Stimulated activated CD4-positive, alpha-beta T cell treated with anti-CD3 and anti-CD28 coated beads, TNF-alpha, amount 100 ng/mL, for 24 hours (primary cell): Measurements from ENCODE around the gene KCNK1.
"Not testable (repeated sequence)": the region's sequence is repeated elsewhere in the genome, so short reads cannot be mapped to it uniquely, and the experiment has no call there.

Experiments
- DNase-seq, 3 experiments: peaks; one replicate each; pipeline ENCODE4 v3.0.0-alpha.2; 2020; ENCODE audit warnings: low read depth in 3 of 3

Gene KCNK1

DNA sequence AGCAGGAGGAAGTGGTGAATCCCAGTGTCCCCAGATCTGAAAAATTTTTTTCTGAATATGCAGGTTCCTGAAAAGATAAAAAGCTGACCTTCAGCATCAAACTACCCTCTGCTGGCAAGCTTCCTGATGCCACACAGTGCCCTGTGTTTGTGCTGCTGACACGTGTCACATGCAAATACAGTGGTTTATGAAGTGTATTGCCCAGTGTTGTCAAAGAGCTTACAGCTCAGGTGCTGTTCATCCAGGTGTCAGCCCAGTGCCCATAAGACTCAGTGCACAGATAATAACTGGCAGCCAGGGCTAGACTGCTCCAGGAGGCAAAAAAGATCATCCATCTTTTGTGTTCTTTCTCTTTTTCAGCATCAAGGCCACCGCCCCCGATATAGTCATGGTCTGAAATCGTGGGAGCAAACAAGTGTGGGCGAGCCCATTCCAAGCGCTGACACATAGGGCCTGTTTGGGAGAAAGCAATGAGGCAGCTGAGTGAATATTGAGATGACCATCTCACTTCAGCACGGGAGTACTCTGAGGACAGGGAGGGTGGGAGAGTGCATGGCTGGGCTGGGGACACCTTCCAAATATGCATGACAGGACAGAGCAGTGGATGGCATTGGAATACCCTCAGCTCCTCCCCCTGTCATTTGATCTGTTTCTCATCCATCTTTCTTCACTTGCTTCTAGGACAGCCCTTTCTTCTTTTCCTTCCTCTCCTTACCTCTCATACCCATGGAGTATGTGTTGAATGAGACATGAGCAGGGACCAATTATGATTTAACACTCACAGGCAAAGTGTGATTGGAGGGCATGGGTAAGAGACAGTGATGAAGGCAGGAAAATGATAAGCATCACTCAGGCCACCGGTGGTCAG, 6.4 kb upstream of the KCNK1 start:
- DNase-seq, result no peak

DNA sequence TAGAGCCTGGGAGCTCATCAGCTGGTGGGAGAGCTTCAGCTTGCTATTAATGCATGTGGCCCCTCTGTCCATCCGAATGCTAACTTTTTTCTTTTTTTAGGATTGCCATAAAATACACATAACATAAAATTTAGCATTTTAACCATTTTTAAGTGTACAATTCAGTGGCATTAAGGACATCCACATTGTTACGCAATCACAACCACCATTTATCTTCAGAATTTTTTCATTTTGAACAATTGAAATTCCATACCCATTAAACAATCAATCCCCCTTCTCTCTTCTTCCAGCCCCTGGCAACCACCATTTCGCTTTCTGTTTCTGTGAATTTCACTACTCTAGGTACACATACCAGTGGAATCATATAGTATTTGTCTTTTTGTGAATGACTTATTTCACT, 4.9 kb upstream of the KCNK1 start:
- no peak for DNase-seq

DNA sequence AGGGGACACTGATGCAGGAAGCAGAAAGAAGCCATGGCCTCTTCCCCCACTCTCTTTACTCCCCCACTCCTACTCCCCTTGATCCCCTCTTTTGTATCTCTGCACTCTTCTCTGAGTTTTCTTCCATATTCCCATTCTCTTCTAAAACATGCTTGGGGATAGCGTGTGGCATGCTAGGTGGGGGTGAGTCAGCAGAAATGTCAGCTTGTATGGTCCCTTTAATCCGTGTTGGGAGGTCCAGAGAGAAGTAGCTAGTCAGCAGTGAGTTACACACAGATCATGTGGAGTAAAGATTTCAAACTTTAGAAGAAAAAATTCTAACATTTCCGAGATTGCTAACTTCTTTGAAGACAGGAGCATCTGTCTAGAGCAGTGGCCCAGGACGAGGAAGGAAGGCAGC, 4.0 kb upstream of the KCNK1 start:
- no peak for DNase-seq

DNA sequence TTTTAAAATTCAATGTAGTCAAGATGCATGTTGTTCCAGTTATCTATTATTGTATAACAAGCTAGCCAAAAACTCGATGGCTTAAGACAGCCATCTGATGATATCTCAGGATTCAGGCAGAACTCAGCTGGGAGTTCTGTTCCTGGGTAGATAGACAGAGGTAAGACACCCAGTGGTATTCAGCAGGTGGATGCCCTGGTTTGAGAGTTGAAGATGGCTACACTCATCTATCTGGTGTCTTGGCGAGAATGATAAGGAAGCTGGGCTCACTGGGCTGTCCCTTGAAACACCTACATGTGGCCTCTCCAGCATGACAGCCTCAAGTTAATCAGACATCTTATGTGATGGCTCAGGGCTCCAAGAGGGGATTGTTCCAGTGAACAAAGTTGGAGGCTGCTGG, 3.3 kb upstream of the KCNK1 start:
- no peak for DNase-seq

DNA sequence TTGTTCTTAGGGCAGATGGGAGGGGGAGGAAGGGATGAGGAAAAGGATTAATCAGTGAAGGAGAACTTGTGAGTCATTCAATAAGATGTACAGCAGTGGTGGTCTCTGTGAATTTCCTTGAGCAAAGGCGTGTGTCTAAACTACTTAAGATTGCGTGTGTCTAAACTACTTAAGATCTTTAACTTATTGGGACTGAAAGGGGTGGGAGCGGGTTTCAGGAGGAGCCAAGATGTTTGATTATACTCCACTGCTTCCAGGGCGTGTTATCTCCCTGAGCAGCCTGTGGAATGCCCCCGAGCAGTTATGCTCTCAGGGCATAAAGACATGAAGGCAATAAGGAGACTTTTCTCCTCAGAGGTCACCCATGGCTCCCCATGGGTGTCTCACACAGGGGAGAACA, 2.5 kb upstream of the KCNK1 start:
- not testable (repeated sequence) for DNase-seq

DNA sequence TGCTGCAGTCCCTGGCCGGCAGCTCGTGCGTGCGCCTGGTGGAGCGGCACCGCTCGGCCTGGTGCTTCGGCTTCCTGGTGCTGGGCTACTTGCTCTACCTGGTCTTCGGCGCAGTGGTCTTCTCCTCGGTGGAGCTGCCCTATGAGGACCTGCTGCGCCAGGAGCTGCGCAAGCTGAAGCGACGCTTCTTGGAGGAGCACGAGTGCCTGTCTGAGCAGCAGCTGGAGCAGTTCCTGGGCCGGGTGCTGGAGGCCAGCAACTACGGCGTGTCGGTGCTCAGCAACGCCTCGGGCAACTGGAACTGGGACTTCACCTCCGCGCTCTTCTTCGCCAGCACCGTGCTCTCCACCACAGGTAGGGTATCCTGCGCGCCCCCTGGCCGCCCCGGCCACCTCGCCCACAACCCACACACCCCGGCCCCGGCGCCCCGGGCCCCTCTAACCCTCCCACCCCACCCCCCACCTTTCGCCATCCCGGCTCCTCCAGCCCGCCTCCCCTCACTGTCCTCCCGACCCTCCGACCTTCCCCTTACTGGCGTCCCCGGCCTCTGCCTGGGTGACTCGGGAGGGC, 352 bp downstream of the KCNK1 start:
- DNase-seq, result no peak

DNA sequence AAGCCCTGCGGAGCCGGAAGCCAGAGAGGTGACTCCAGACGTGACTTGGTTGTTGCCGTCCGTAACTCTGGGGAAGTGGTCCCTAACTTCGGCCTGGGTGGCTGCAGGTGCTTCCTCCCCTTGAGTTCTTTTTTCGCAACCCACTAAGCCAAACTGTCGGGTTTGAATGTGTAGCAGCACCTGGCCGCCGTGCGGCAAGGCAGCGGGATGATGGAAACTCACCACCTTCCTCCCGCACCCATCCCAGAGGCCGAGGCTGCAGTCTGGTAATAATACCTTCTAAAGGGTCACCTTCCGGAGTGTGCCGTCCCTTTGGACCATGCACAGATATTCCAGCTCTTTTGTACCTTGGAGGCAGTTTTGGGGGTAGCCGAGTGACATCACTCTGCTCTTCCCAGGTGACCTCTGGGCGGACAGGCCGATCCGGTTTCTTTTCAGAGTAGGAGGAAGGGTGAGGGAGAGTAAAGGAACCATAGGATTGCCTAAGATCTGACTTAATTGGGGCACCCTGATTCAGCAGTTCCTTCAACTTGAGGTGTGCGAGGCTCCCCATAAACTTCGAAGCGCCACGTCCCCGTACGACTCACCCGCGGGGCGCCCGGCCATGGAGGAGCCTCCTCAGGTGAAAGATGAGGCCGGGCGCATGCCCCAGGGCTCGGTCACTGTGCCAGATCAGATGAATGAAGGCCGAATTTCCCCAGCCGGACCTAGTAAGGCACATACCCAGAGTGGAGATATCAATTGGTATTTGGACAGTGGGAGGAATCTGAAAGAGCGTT, 1.0 kb downstream of the KCNK1 start:
- no peak for DNase-seq

DNA sequence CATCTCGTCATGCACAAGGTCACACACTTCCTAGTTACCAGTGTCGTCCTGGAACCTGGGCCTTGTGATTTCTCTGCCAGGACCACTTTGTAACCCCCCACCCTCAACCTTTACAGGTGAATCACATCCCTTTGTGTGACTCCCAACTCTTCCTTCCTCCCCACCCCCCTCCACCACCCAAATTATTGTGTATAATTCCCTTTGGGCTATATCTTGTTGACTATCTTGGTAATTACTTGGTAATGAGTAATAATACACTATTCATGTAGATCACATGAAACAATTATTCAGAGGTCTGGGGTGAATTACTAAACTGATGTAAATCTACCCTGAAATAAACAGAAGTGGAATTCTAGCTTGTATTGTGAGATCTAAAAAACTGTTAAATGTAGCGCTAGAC, 1.7 kb downstream of the KCNK1 start:
- no peak for DNase-seq

DNA sequence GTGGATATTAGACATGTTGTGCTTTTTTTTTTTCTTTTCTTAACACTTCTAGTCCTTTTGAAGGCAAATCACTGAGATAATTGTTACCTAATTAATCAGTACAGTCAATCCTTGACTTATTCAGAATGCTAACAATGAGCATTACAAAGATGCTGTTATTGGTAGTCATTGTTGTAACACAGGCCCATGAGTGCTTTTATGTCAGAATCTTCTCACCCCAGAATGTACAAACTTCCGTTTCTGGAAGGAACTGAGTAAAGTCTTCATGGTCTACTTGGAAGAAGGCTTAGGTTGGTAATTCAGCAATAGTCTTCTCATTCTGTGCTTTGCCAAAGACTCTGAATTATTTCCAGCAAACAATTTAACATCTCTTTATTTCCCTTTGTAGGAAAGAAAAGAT, 3.1 kb downstream of the KCNK1 start:
- no peak for DNase-seq

DNA sequence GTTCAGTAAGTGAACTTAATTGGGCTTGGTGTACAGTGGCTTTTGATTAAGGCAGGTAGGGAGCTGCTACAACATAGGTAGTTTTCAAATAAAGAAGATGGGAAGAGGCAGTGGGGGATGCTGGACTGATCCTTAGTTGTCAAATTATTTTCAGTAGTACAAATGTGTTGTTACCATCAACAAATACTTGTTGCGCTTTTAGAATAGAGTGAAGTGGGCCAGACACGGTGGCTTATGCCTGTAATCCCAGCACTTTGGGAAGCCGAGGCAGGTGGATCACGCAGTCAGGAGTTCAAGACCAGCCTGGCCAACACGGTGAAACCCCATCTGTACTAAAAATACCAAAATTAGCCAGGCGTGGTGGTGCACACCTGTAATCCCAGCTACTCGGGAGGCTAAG, 5.5 kb downstream of the KCNK1 start:
- DNase-seq, result not testable (repeated sequence)

DNA sequence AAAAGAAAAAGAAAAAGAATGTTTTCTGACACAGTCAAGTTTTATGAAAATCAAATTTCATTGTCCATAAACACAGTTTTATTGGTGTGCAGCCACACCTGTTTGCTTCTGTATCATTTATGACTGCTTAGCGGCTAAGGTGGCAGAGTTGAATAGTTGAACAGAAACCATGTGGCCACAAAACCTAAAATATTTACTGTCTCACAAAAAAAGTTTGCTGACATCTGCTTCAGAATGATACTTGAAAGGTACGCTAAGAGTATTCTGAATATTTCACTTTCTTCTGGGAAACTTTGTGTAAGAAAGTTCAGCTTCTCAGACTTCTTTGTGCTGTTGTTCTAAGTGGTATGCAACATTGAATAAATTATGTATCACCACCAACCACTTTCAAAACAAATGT, 6.2 kb downstream of the KCNK1 start:
- DNase-seq, result no peak

DNA sequence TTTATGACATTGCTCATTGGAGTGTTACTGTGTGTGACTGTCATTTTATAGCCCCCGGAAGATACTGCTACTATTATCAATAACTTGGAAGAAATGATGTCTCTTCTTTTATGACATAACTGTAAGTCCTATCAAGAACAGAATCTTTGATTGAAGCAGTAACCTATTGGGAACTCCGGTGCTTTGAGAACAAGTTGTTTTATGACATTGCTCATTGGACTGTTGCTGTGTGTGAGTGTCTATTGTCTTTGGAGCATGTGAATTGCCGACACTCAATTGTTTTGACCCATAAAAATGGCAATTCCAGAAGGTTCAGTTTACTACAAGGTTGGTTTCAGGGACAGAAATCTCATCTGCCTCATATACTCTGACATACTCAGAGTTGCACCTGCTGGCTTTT, 8.0 kb downstream of the KCNK1 start:
- DNase-seq, result no peak

DNA sequence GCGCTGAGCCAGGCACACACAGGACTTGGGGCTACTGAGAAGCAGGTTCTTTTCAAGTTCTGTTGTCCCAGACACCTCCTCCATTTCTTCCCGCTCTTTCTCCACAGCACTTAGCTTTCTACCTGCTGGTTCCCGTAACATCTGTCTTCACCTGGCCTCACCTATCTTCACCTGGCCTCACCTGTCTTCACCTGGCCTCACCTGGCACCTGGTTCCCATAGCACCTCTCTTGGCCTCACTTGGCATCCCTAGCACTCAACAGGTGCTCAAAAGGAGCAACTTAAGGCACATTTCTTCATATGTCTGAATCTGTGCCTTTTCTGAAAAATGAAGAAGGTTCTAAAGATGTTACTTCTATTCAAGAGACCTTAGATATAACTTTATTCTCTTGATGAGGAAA, 10.4 kb downstream of the KCNK1 start:
- no peak for DNase-seq

DNA sequence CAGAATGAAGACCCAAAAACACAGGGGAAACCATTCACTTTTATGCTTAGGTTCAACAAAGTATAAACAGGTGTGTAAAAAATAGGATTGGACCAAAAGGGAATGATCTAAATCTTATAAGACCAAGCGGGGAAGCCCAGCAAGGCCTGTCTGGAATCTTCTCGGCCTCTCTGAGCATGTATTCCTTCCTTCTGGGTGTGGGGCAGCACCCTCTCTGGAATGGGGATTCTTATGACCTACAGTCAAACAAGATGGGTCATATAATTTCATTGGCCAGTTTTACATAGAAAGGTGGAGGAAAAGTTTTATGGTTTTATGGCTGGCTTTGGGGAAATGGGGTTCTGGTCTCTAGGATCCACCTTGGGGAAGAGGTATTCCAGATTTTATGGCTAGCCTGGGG, 11.2 kb downstream of the KCNK1 start:
- DNase-seq, result no peak

DNA sequence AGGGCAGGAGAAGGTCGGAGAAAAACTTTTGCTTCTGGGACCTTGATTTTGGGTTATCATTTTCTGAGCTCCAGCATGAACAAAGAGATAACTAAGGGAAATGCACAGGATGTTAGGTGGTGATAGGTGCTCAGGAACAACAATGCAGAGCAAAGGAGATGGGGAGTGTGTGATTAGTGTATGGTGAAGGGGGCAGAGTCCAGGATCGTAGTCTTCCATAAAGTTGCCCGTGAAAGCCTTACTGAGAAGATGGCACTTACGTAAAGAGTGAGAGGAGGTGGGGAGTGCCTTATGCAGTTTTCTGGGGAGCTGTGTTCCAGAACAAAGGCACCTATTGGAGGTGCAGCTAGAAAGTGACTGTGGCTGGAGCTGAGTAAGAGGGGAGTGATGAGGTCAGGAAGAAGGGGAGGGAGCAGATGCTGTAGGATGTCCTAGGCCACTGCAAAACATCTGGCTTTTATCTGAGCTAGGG, 11.6 kb downstream of the KCNK1 start:
- DNase-seq, result no peak

DNA sequence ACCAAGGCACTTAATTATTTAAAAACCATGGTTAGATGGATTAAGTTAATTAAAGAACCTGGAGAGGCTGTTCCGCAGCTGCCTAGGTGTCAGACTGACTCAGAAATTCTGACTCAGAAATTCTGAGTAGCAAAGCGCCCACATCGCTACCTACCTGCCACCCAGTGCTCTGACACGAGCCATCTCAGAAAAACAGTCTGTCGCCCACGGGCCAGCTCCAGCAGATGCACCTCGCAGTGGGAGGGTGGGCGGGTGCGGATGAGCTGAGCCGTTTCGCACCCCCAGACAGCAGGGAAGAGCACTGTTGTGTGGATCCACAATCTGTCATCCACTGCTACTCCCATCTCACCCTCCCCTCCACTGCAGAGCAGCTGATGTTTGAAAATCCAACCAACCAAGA, 13.5 kb downstream of the KCNK1 start:
- DNase-seq, result peak in 2 of 3 experiments; percentile 10 to 36

DNA sequence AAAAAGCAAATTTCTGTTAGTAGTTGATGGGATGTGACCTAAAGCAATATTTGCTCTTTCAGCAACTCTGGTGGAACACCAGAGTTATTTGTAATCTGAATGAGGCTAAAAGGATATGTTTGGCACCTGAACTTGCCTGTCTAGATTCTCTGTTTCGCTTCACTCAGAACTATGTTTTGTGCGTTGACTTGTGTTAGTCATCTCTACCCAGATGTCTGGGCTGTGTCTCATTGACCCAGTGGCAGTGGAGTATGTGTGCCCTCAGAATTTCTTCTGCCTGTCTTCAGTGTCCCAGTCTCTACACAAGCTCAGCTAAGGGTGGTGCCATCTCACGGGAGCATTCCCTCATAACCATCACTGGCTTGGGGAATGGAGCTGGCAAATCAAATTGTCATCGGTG, 13.9 kb downstream of the KCNK1 start:
- no peak for DNase-seq

DNA sequence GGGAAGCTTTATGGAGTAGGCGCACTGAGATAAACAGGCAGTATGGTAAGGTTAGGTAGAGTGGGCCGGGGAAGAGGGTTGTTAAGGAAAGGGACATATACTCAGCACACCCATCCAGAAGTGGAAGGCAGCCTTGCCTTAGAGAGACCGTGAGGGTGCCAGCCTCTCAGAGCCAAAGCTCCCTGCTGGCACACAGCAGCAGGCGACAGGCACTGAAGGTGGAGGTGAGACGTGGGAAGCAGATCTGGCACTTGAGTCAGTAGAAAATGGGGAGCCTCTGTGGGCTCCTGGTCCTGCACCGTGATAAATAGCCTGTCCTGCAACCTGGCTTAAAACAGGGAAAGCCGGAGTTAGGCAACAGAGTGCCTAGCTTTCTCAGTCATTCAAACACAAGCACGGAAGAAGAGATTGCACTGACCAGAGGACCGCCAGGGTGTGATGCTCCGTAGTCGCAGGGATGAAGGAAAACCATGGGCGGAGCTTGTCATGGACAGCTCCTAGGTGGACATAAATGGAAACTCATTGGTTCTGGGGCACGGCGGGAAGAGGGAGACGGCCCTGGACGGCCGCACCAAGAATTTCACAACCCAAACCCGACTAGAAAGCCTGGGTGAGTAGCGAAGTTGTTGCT, 15.5 kb downstream of the KCNK1 start:
- DNase-seq, result no peak

DNA sequence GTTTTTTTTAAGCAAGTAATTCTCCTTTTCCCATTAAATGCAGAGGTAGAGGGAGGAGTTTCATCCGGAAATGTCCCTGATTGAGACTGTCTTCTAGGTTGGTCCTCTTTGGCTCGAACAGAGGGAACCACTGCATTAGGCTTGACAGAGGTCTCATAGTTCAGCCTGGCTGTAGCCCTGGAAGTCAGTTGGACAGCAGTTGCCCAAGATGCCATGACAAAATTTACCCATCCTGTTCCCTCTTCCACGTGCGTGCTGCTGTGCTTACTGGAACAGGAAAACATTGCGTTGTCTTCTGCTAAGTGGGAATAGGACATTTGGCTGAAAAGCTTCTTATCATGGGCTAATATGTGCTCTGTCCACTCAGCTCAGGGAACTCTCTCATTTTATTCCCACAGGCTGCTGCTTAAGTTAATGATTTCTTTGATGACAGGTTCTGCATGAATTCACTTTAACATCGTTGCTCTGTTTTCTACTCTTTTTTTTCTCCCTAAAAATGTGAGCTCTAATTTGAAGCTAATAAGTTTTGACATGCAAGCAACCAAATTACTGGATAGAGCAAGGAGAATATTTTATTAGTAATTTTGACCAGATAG, 18.0 kb downstream of the KCNK1 start:
- DNase-seq, result no peak

DNA sequence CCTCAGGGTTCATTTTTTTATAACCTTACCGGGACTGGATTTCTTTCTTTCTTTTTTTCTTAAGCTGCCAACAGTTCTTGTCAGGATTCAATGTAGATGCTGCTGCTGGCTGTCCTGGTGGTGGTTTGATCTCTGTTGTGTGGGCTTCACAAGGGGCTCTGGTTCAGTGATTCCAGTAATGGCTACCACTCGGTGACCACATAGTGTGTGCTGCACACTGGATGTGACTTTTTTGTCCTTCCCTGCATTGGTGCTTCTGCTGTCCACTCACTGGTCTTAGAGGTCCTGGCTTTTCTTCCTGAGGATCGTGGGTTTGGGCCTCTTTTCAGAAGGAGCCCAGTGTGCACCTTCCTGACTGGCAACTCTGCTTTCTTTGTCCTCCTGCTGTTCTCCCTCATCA, 18.5 kb downstream of the KCNK1 start:
- no peak for DNase-seq

DNA sequence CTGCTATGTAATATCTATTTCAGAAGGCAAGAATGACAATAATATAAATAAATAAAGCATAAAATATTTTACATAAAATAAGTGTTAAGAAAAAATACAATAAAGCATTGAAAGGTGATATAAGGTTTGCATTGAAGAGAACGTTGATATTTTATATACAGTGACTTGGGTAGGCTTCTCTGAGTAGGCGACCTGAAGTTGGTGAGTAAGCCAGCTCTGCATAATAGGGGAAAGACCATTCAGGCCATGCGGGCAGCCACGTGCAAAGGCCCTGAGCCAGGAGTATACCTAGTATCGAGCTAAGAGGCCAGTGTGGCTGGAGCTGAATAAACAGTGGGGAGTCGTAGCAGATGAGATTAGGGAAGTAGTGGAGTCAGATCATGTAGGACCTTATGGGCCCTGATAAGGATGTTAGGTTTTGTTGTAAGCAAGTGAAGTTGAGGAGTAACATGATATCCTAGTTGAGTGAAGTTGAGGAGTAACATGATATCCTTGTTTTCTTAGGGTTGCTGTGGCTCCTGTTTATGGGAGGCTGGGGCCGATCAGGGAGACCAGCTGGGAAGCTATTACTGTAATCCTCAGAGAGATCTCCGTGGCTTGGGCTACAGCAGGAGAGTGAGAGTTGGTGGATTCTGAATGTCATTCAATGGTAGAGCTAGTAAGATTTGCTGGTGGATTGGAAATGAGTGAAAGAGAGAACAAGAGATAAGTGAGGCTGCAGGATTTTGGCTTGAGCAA, 22.0 kb downstream of the KCNK1 start:
- DNase-seq, result no peak
